GM23248 (cell line): ENCODE data around the gene COL28A1.

ENCODE experiments used
- EZH2 ChIP-seq: fragments of 200-600 bp; sonication (generic); IDR thresholded peaks from 2 replicates; pipeline ENCODE4 v1.6.1; 2018; ENCODE audit warnings: antibody characterized with exemption, mild to moderate bottlenecking; ENCODE audit not compliant: insufficient read depth, poor library complexity, severe bottlenecking
- EZH2phosphoT487 ChIP-seq: fragments of 200-600 bp; sonication (generic); IDR thresholded peaks from 2 replicates; pipeline ENCODE4 v1.6.1; 2018; ENCODE audit warnings: antibody characterized with exemption, moderate library complexity, mild to moderate bottlenecking, low read depth; ENCODE audit not compliant: insufficient read depth

DNA sequence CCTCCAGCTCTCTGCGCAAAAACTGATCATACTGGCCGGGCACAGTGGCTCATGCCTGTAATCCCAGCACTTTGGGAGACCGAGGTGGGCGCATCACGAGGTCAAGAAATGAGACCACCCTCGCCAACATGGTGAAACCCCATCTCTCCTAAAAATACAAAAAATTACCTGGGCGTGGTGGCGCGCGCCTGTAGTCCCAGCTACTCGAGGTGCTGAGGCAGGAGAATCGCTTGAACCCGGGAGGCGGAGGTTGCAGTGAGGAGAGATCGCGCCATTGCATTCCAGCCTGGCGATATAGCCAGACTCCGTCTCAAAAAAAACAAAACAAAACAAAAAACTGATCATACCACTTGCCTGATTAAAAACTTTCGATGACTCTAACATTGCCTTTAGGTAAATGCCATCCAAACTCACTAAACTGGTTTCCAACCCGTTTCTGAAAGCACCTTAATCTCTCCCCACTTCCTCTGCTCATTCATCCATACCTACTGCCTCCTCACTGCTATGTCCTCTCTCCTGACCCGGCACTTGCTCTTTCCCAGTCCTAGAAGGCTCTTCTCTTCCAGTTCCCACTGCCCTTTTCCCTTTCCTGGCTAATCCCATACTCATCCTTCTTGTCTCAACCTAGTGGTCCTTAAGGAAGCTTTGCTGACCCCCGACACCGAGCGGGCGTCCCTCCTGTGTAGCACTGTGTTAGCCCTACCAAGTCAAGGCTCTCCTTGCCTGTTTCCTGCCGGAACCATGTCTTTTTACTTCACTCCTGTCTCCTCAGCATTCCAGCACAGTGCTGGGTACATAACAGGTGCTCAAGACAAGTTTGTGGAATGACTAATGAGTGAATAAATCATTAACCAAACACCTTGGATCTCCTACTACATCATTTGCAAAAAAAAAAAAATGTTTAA, 30.3 kb upstream of the COL28A1 start:
- TF ChIP-seq EZH2, result no peak
- TF ChIP-seq EZH2phosphoT487, result no peak
